Erythroblast (primary cell): ENCODE results near the gene PLCL2.

Experiments used
- DNase-seq, 2 experiments: peaks; one replicate each; lab custom pipeline; 2025; lab: John Stamatoyannopoulos, UW
- GATA1 ChIP-seq: IDR thresholded peaks from 2 replicates; pipeline ENCODE4 v1.6.1; 2011; ENCODE audit warnings: low read depth, mild to moderate bottlenecking, control low read depth, low read length, moderate library complexity
- POLR2A ChIP-seq: IDR thresholded peaks from 2 replicates; pipeline ENCODE4 v1.6.1; 2011; ENCODE audit warnings: mild to moderate bottlenecking, low read length

PLCL2 gene

DNA sequence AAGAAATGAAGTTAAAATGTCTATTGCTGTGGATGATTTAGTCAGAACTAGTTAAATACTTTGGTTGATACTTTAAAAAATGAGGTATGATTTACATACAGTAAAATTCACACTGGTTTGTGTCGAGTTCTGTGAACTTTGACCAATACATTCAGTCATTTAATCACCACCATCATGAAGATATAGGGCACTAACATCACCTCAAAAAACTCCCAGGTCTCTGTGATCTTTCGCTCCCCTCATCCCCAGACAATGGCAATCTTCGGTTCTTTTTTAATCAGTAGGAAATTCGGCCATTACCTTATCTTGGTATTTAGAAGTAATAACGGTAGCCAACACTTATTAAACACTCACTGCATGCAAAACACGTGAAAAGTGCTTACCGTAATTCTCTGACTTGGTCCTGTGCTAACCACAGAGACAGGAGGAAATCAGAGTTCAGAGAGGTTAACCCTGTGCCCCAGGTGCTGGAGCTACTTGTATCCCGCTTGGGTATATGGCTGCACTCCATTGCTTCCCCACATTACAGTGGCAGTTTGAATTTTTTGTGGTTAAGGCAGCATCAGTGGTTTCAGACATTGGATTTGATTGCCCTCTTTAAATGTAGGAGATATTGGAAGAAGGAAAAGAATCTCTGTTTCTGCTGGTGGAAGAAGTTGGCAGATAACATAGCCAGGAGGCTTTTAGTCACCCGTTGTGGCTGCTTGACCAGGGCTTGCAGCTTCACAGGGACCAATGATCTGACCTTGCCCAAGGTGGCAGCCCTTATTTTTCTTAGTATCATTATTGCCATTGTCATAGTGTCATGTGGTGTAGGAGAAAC lies 4.2 kb downstream of the PLCL2 start:
- DNase-seq, result no peak

DNA sequence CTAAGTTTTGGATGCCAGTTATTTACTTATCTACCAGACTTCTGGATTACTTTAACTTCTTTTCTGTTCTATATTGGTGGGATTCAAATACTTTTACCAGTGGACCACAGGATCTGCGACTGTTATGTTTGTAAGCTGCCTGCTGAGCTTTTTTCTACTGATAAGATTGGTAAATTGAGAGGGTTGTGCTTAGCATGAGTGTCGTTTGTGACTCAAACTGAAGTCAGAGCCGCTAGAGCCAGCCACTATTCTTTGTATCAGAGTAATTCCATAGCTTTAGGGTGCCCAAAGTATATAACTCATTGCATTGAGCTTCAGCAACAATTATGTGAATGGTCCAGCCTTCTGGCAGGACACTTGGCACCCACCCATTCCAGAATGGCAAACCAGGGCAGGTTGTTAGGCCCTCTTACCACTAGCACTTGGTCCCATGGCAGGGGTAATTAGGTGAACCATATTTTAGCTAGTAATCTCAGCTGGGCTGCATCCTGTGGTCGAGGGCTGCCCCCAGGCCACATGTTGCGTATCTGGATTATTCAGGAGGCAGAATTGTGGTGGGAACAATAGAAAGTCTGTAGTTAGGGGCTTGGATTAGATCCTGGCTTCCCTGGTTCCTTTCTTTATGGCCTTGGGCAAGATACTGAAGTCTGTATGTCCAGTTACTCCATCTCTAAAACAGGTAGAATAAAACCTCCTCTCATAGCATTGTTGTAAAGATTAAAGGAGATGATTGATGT lies 6.0 kb downstream of the PLCL2 start:
- DNase-seq, result no peak
- TF ChIP-seq POLR2A, result no peak
- TF ChIP-seq GATA1, result no peak

More for the DNA sequence above, 4.2 kb downstream of the PLCL2 start:
- TF ChIP-seq GATA1 (no peak), POLR2A (no peak)

DNA sequence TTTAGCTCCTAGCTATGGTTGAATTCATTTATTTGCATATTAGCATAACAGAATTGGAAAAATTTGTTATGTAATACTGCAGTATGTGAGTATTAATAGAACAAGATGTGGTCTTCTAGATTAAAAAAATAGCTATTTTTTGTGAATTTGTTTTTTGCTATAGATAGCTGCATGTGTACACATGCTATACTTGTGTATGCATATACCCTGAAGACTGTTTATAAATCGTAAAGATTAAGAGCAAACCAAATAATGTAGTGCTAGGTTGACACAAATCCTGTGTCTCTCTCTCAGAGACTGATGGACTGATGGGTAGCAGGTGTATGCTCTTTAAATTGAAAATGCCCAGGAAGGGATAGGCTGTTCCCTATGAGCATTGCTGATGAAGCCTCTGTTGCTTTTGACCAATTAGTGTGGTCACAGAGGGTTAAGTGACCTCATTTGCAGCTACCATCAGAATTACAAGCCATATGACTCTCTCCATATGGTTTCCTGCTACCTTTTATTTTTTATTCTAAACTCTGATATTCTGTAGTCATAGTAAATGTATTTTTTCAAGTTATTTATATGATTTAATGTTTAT lies 9.0 kb downstream of the PLCL2 start:
- TF ChIP-seq GATA1 (no peak), POLR2A (no peak)
- no peak for DNase-seq

DNA sequence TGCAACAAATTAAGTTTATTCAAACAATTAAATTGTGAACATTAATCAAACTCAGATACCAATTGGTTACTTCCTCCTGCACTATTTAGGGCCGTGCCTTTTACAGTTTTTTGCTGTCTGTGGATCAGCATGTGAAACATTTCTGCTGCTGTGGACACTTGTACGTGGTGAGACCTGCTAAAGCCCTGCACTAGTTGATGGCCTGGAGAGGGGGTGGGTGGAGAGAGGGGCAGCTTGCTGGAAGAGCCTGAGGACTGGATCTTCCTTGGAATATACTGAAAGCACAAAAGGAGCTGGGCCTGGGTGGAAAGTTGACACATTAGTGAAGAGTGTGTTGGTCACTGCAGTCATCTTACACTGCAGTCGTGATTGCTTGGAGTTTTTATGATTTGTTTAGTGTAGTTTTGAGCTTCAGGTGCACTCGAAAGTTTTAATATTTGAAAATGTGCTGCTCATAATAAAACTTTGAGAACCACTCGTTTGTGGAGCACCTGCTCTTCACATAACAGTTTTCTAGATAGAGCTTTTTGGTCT lies 11.4 kb downstream of the PLCL2 start:
- DNase-seq, result no peak
- no peak for TF ChIP-seq POLR2A

DNA sequence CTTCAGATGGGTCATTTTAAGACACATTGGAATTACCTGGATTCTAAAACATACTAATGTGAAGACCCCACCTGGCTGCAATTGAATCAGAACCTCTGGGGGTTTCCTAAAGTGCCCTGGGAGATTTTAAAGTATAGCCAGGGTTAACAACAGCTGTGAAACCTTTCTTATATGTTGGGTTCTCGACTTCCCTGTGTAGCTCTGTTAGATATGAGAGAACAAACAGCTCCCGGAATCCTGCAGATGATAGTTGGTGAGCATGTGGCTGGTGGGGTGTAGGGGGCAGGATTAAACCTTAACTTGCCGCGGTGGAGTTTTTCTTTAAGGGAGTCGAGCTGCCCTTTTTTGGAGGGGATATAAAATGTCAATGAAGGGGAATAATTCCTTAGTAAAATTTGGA lies 12.1 kb downstream of the PLCL2 start:
- DNase-seq, result no peak
- TF ChIP-seq GATA1 (no peak), POLR2A (no peak)

DNA sequence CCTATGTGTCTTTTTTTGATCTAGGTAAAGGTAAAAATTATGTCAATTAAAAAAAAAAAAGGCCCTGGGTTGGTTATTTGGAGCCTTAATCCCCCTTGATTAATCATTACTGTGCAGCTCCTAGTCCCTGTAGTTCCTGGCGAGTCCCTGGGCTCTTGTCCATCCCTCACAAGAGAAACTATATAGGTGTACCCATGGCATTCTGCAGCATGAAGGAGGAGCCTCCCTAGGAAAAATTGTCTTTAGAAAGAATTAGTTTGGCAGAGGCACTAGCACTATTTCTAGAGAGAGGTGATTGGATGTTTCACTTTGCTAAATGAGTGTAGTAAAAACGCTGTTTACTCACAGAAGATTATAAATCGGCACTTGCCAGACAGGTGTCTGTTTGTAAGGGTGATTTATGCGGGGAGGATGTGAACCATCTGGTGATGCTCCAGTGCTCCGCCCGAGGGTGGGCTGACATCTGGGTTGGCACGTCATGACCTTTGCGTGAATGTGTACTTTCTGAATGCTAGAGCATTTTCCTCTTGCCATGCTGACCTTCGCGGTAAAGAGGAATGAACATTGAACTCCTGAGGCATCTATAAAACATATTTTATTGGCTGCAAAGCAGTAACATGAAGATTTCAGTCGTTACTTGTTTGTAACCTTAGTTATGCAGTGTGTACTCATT lies 12.6 kb downstream of the PLCL2 start:
- no peak for TF ChIP-seq POLR2A
- no peak for TF ChIP-seq GATA1
- DNase-seq, result no peak

DNA sequence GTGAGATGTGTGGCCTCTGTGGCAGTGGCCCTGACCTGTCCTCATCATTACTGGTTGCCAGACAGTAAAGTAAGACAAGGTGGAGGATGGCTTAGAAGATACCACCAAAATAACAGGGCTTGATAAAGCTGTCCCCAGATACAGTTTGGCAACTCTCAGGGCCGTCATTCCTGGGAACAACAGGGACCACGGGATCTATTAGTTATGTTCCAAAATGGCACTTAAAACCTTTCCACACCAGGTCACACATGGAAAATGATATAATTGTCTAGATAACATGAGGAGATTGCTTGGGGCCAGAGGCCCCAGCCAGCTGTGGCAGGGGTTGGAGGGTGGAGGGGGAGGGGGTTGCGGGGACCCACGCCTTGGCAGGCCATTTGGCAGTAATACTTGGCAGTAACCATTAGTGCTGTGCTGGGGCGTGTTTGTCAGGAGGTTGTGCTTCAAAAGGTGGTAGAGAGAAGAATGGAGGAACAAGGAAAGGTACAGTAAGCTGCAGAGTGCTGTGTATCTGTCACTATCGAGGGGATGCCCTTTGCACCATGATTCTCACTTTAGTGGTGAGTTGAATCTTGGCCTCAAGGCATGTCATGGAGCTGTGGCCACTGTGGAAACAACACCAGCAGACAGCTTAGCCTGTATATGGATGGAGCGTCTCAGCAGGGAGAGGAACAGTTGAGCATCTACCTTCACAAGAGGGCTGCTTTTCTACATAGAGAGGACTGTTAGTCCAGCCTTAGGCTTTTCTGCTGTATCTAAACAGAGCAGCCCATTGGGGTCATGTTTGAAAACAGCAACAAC lies 14.0 kb downstream of the PLCL2 start:
- no peak for TF ChIP-seq GATA1
- no peak for TF ChIP-seq POLR2A
- no peak for DNase-seq

DNA sequence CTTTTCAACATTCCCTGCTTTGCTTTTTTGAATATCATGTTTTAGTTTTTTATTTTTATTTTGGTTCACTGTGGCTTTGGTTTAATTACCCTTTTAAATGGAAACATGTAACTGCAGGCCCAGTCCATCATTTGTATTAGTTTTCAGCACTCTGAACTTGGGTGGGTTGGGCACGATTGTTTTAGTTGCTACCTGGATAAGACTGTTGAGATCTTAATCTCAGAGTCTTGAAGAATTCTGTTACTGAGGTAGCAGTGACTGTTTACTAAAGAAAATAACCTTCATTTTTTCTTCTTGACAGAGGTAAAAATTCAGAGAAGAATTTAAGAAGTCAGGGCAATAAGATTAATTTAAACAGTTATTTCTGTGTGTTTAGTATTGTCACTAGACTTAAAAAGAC lies 15.2 kb downstream of the PLCL2 start:
- DNase-seq, result no peak
- TF ChIP-seq GATA1 (no peak), POLR2A (no peak)

DNA sequence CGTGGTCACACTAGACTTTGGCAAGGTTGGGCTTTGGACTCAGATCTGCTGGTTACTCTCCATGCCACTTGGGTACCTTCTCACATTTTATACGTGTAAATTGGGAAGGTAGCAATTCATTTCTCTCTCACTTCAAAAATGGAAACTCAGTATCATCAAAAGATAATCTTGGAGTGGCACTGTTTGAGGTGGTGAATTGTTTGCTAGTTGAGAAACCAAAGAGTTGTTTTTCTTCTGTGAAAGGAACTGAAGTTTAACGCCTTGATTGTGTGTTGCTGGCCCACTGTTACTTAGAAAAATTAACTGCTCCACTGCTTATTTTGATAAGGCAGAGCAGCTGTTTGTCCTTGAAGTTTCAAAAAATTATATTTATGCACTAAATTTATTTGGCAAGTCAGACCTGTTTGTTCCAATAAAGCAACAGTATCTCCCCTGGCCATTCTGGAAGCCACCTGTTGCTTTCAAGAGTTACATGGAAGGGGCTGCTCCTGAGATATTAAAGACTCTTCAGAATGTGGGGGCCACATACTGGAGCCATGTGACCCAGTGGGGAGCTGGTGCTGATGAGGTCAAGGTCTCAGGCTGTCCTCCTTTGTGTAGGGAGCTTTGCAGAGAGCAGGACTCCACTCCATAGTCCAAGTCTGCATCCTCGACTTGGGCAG lies 16.2 kb downstream of the PLCL2 start:
- DNase-seq, result no peak
- TF ChIP-seq GATA1, result no peak
- no peak for TF ChIP-seq POLR2A

DNA sequence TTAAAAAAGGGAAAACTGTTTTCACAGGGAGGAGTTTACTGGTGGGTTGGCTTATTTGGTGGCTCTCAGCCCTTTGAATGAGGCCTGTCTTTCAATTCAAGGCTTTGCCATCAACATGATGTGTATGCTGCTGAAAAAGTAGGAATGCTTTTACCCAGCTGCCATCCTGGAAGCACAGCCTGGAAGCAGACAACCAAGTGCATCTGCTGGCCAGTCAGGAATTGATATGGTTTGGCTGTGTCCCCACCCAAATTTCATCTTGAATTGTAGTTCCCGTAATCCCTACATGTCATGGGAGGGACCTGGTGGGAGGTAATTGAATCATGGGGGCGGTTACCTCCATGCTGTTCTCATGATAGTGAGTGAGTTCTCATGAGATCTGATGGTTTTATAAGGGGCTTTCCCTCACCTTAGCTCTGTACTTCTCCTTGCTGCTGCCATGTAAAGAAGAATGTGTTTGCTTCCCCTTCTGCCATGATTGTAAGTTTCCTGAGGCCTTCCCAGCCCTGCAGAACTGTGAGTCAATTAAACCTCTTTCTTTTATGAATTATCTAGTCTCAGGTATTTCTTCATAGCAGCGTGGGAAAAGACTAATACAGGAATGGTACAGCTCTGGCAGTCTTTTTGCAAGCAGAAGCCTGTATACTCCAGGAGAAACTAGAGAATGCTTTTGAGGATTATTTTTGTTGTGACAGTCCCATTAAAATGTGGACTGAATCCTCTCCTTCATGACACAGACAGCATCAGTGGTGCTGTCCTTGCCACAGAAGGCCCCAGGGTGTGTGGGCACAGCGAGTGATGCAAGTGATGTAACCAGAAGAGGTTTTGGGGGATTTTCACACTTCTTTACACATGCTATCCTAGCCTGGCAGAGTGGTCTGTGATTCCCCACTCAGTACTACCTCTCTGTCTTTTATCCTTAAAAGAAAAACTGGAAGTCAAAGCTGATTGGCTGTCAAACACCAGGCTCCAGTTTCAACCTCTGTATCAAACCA lies 20.0 kb downstream of the PLCL2 start:
- DNase-seq, result no peak
- TF ChIP-seq GATA1 (no peak), POLR2A (no peak)

DNA sequence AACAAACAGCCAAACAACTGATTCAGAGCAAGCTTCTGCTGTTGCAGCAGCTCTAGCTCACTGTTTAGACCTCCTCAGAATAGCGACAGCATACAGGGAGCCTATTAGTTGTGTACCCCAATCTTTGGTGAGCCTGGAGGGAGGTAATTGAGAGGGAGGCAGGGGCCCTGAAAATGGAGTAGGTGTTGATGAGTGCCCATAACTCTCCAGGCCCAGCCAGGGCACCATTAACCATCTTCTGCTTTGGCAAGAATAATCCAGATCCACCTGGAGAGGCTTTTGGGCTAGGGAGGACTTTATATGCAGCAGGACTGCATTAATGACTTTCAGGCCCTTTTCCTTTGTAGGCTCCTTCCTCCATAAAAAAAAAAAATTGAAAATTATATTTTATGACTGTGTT lies 20.9 kb downstream of the PLCL2 start:
- no peak for TF ChIP-seq POLR2A
- no peak for TF ChIP-seq GATA1
- no peak for DNase-seq
